NCI-H345 treated with DMSO at 0.1 percent for 48 hours (cell line): ENCODE data around the gene ANKRD23.

ENCODE experiments used
- DNase-seq: peaks from one replicate; lab custom pipeline; 2025; ENCODE audit not compliant: unreplicated experiment; lab: John Stamatoyannopoulos, UW

ANKRD23 gene

GRCh38 chr2:96877631-96878092, 33.8 kb upstream of the ANKRD23 start:
- no peak for DNase-seq

GRCh38 chr2:96877042-96877451, 33.2 kb upstream of the ANKRD23 start:
- no peak for DNase-seq

GRCh38 chr2:96876269-96877041, 32.6 kb upstream of the ANKRD23 start:
- no peak for DNase-seq

GRCh38 chr2:96875498-96876268, 31.9 kb upstream of the ANKRD23 start:
- DNase-seq = no peak

GRCh38 chr2:96874198-96874831, 30.5 kb upstream of the ANKRD23 start:
- DNase-seq = no peak

GRCh38 chr2:96873651-96874096, 29.9 kb upstream of the ANKRD23 start:
- DNase-seq = no peak

- no peak for DNase-seq
Measured at GRCh38 chr2:96872591-96873349, 28.9 kb upstream of the ANKRD23 start.

GRCh38 chr2:96870626-96871255, 26.9 kb upstream of the ANKRD23 start:
- peak; percentile 44 for DNase-seq

- DNase-seq = peak; percentile 21
Measured at GRCh38 chr2:96869822-96870625, 26.2 kb upstream of the ANKRD23 start, which contains the start of gene SEMA4C. SEMA4C (minus strand) TSS chr2:96870080; CDS start chr2:96867886, 2,194 bp downstream.

- DNase-seq = no peak
Measured at GRCh38 chr2:96869281-96869821, 25.5 kb upstream of the ANKRD23 start.

- no peak for DNase-seq
Measured at GRCh38 chr2:96868555-96869280, 24.9 kb upstream of the ANKRD23 start.

- DNase-seq = no peak
Measured at GRCh38 chr2:96867756-96868554, 24.1 kb upstream of the ANKRD23 start.

- no peak for DNase-seq
Measured at GRCh38 chr2:96866986-96867755, 23.4 kb upstream of the ANKRD23 start.

GRCh38 chr2:96866586-96866985, 22.8 kb upstream of the ANKRD23 start:
- DNase-seq = no peak

GRCh38 chr2:96866149-96866548, 22.3 kb upstream of the ANKRD23 start:
- DNase-seq = no peak

GRCh38 chr2:96865654-96866053, 21.8 kb upstream of the ANKRD23 start:
- no peak for DNase-seq
